ENCODE data around the gene NFKBIZ.
A peak's percentile ranks its signal among the peaks of the same experiment; 100 is the strongest.
"Not testable (repeated sequence)": the region's sequence is repeated elsewhere in the genome, so short reads cannot be mapped to it uniquely, and the experiment has no call there.

Gene NFKBIZ

DNA sequence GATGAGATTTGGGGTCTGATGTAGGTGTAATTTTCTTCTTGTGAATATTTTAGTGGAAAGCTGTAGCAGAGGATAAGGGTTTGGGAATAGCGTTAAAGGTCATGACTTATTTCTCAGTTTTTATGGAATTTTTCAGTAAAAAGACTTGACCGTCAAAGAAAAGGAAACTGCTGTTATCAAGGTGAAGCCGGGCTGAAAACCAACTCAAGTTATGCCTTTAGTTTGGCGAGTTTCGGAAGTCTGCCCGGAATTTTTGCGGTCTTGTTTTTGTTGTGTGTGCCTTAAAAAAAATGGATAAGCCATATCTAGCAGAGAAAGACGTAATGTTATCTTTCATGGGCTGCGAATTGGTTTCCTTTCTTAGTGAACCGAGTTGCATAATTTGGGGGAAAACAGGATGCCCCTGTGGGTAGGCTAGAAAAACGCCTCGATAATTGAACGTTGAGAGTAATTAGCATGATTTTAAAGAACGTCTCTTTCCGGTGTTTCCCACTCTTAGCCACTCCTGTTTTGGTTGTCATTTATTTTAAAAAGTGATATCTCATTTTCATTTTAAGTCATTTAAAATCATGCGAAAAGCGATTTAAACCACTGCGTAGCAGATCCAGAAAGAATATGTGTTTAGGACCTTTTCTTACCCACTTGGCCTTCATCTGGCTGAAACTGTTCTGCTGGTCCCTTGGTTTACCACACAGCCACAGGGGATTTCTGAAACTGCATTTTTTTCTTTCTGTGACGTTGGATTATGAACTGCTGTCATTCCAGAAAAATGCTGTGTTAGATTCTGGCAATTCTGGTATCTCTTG is 1.1 kb downstream of the NFKBIZ start:
- DNase-seq (ENCODE audit: low read depth in 2 of 2) = peak; percentile 28 to 41

DNA sequence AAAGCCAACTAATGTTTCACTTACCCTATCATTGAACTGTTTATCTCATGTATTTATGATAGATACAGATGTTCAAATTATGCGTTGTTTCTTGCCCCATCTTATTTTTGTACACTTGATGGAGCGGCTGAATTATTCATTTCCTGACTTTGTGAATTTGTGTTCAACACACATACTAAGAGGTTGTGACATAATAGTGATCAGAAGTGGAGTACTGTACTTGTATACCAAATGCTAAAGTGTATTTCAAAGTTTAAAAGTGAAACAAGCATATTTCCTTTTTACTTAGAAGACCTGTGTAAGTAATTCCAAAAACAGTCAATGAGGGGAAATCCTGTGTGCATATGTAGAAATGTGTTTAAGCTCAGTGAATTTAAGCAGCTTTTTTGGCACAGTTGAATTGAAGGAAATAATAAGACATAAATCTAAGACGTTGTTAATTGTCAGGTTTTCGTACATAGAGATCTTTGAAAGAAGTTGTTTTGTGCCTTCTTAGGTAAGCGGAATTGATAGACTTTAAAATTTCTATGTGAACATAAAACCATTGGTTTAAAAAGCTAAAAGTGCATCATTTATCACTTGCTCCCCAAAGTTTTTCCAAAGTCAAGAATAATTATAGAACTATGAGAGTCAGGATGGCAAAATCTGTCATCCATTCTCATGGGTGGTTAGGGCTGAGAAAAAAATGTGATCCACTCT is 1.9 kb downstream of the NFKBIZ start:
- DNase-seq (ENCODE audit: low read depth in 2 of 2) = no peak

DNA sequence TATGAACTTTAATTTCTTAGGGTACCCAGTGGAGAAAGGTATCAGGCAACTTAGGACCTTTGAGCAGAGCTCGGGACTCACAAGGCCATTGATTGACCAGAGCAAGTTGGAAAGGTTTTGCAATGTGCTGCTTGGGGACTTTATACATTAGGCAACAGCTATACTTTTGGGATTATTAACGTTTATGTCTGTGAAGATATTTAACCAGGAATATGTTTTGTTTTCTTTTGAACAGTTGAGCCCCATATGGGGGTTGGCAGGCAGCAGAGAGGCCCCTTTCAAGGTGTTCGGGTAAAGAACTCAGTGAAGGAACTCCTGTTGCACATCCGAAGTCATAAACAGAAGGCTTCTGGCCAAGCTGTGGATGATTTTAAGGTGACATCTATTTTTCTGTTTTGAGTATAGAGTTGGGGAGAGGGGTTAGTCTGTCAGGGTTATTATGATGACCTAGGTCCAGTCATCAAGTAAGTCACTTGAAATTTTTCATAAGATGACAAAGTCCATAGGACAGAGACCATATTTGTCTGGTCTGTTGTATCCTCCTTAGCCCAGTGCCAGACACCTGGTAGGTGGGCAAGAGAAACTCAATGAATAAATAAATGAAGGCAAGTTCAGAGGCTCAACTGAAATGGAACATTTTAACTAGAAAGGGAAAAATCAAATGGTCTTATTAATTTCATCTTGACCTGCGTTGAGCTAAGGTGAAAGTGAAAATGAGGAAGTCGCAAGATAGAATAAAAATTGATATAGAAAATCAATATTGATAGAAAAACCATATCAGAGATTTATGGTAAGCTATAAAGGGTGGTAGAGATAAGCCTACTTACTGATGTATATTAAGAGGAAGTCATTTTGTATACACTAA is 2.8 kb downstream of the NFKBIZ start:
- no peak for DNase-seq (ENCODE audit: low read depth in 2 of 2)

DNA sequence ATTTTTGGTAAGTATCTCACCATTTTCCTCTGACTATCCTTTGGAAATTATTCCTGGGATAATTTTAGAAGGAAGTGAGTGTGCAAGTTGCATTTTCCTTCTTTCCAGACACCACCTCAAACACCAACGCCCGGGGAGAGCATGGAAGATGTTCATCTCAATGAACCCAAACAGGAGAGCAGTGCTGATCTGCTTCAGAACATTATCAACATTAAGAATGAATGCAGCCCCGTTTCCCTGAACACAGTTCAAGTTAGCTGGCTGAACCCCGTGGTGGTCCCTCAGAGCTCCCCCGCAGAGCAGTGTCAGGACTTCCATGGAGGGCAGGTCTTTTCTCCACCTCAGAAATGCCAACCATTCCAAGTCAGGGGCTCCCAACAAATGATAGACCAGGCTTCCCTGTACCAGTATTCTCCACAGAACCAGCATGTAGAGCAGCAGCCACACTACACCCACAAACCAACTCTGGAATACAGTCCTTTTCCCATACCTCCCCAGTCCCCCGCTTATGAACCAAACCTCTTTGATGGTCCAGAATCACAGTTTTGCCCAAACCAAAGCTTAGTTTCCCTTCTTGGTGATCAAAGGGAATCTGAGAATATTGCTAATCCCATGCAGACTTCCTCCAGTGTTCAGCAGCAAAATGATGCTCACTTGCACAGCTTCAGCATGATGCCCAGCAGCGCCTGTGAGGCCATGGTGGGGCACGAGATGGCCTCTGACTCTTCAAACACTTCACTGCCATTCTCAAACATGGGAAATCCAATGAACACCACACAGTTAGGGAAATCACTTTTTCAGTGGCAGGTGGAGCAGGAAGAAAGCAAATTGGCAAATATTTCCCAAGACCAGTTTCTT is 3.9 kb downstream of the NFKBIZ start:
- no peak for DNase-seq (ENCODE audit: low read depth in 2 of 2)

DNA sequence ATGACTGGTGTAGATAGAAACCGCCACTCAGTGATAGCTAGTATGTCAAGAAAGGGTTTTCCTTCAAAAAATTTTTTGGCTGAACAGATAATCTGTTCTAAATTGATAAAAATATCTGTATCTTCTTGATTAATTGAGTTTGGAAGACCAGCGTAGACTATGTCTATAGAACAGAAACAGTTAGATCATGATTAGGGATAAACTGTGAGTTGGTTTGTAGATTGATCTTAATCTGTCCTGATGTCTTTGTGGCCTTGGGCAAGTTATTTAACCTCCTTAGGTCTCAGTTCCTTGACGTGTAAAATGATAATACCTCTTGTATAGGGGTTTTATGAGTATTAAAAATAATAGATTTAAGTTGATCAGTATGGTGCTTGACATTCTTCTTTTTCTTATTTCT is 4.7 kb downstream of the NFKBIZ start:
- no peak for DNase-seq (ENCODE audit: low read depth in 2 of 2)

DNA sequence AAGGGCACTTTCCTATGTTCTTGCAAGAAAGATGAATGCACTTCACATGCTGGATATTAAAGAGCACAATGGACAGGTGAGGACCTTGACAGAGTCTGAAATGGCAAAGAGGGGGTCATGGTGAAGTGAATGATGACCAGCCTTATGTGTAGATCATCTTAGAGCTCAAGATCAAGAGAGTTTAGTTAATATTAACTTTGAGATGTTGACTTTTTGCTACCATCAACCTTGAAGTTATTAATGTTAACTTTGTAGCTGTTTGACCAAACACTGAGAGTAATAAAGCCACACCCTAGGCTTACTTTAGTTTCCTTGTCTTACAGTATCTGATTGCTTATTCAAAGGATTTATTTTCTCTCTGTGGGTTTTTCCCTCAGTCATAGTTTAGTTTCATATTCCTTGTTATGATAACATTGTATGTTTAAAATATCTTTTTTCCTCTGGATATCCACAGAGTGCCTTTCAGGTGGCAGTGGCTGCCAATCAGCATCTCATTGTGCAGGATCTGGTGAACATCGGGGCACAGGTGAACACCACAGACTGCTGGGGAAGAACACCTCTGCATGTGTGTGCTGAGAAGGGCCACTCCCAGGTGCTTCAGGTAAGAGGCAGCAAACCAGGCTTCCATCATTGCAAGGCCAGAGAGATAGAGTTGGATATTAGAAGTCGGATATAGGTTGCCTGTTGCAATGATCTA is 5.4 kb downstream of the NFKBIZ start:
- no peak for DNase-seq (ENCODE audit: low read depth in 2 of 2)

DNA sequence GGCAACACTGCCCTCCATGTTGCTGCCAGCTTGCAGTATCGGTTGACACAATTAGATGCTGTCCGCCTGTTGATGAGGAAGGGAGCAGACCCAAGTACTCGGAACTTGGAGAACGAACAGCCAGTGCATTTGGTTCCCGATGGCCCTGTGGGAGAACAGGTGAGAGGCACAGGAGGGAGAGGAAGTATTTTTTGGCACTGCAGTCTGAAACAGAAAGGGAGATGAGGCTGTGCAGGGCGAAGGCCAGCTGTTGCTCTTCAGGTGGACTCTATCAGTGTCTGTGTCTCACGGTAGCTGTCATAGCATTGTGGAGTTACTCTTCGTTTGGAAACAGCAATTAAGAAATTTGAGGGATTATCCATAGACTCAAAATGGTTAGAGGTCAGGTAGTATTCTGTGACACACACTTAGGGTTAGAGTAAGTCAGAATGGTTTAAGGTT is 8.0 kb downstream of the NFKBIZ start:
- DNase-seq (ENCODE audit: low read depth in 2 of 2) = no peak

DNA sequence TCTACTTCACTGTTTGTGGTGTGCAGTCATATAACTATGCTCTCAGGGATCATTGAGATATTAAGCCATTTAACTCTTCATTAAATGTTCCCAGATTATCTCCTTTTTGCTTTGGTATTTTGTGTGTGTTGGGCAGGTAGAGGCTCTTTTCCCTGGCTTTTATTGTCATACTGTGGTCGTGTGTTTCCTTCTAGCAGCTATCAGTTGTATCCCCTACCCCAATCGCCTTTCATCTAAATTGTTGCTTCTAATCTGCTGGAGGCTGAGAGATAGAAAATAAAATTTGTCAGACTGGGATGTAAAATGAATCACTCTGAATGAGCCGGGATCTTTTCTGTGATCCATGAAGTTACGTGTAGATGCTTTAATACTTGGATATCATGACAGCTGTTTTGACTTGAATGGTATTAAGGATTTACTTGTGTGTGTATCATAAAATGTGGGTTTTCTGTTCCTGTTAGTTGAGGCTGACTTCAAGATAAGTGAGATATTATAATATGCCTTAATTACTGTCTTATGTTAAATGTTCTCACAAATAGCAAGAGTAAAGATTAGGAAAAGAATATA is 9.2 kb downstream of the NFKBIZ start:
- DNase-seq (ENCODE audit: low read depth in 2 of 2) = no peak

DNA sequence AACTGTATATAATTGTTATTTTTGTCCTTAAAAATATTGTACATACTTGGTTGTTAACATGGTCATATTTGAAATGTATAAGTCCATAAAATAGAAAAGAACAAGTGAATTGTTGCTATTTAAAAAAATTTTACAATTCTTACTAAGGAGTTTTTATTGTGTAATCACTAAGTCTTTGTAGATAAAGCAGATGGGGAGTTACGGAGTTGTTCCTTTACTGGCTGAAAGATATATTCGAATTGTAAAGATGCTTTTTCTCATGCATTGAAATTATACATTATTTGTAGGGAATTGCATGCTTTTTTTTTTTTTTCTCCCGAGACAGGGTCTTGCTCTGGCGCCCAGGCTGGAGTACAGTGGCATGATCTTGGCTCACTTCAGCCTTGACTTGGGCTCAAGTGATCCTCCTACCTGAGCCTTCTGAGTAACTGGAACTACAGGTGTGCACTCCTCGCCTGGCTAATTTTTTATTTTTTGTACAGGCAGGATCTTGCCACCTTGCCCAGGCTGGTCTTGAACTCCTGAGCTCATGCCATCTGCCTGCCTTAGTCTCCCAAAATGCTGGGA is 10.7 kb downstream of the NFKBIZ start:
- DNase-seq (ENCODE audit: low read depth in 2 of 2) = no peak

DNA sequence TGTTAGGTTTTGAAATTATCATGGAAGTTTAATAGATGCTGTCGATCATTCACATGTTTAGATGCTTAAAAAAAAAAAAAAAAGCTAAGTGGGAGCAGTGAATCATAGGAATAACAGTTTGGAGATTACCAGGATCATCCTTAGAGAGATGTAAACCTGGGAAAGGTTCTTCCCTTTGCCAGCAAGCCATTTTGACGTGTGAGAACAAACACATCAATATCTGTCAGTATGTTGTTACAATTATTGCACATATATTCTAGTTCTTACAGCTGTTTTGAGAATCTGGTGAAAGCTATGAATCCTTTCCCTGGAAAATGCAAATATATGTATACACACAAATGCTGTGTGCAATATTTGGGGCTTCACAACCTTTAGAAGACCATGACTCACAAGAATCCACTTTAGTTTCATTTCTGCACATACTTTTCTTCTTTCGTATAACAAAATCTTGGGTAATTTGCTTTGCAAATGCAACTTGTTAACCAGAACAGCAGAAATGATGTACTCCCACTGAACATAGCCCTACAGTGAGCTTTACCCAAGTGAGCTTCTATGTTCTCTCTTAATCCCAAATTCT is 12.0 kb downstream of the NFKBIZ start:
- DNase-seq (ENCODE audit: low read depth in 2 of 2) = no peak

DNA sequence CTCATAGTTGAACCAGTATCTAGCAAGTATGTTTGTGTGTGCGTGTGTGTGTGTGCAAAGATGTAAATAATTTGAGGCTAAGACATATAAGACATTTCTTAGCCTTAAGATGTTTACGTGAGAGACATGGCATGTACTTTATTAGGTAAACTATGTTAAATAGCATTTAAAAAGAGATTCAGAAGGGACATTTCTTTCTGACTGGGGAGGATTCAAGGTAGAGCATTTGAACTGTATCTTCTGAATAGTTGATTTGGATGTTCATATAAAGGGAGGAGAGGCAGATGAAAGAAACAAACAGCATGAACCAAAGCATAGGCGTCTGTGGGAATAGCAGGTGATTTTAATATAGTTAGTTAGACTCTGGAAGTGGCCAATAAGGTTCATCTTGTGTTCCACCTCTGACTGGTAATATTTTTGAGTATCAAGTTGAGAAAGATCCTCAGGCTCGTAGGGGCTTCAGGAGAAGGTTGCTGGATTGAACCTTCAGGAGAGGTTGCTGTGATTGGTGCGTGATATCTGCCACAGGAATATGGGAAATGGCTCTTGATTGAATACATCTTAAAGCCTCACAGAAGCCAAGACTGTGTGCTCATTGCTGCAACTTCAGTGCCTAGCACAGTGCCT is 12.6 kb downstream of the NFKBIZ start:
- no peak for DNase-seq (ENCODE audit: low read depth in 2 of 2)

DNA sequence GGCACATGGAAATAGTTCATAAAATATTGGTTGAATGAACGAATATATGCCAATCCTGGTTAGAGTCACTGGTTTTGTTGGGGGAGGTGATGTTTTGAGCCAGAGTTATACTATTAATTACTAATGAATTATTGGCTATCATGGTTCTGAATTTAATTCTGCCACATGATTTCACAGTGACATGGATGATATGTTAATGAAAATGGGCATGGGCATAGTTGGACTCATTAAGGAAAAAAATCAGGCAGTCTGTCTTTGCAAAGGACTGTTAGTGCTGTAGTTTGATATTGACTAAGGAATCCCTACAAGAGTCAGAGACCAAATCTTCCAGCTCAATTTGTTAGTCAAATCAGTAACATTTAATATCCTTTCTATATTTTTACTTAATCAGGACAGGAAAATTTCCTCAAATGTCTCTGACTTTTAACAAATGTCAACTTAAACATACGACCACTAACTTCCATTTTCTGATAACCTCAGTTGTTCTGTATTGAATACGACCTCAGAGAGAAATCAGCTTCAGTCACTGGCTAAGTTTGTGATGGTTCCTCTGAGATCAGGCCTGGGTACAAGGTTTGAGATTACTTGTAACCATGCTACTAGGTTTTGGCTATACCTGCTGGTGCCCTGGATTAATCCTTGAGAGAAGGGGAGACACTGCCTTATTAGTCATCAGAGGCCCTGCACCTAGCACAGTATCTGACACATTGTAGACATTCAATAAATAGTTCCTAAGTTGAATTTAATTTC is 13.3 kb downstream of the NFKBIZ start:
- no peak for DNase-seq (ENCODE audit: low read depth in 2 of 2)

DNA sequence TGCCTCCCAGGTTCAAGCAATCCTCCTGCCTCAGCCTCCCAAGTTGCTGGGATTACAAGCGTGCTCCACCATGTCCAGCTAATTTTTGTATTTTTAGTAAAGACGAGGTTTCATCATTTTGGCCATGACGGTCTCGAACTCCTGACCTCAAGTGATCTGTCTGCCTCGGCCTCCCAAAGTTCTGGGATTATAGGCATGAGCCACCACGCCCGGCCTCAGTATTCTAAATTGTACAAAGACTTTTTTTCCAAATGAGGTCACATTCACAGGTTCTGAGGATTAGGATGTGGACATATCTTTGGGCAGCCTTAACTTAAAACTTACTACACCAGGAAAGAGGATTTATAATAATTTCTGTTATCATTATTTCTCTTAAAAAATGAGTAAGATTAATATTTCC is 15.6 kb downstream of the NFKBIZ start:
- not testable (repeated sequence) for DNase-seq (ENCODE audit: low read depth in 2 of 2)

DNA sequence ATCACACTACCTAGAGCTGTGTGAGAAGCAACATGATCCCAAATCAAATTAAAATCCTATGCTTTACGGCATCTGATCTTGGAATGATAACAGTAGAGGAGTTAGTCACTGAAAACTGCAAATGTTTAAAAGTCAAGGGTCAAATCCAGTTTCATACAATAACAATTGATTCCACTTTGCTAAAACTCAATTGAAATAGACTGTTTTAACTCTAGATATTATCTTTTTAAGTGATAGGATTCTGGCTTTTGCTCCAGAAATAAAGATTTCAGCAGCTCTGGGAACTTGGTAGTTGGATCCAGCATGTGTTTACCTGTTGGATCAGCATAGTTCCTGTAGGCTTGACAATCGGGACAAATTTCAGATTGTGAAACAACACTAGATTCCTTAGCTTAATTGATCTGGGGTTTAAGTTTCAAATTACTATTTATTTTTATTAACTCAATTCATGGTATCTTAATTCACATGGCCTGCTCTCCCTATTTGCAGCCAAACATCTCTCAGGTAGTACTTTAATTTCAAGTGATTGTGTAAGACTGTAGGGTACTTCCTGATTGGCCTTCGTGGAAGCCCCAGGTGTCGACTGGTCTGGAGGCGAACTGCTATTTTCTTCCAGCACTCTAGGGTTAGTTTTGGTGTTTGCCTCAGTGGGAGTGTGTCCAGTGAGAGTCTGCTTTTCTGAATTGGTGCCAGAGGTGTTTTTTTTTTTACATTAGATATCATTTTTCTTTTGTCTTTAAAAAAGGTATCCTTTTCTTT is 16.6 kb downstream of the NFKBIZ start:
- no peak for DNase-seq (ENCODE audit: low read depth in 2 of 2)

DNA sequence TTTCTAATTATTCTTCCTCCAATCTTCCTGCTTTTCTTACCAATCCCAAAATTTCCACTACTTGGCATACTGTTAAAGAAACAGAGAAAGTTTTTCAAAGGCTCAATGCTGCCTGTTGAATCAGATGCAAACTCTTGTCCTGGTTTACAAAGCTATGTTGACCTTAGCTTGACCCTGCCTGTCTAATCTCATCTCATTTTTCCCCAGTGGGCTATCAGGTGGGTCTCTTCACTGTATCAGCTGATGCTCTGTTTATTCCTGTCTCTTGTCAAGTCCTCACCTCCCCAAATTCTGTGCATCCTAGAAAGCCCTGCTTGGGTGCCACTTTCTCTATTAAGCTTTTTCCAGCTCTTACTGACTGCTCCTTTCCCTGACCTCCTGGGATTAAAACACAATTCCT is 18.2 kb downstream of the NFKBIZ start:
- no peak for DNase-seq (ENCODE audit: low read depth in 2 of 2)

DNA sequence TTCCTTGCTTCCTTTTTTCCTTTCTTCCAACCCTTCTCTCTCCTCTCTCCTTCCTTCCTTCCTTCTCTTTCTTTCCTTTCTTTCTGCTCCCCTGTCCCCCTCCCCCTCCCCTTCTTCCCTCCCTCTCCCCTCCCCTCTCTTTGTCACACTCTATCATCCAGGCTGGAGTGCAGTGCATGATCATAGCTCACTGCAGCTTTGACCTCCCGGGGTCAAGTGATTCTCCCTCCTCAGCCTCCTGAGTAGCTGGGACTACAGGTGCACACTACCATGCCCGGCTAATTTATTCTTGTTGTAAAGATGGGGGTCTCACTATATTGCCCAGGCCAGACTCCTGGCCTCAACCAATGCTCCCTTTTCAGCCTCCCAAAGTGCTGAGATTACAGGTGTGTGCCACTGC is 18.7 kb downstream of the NFKBIZ start:
- no peak for DNase-seq (ENCODE audit: low read depth in 2 of 2)

DNA sequence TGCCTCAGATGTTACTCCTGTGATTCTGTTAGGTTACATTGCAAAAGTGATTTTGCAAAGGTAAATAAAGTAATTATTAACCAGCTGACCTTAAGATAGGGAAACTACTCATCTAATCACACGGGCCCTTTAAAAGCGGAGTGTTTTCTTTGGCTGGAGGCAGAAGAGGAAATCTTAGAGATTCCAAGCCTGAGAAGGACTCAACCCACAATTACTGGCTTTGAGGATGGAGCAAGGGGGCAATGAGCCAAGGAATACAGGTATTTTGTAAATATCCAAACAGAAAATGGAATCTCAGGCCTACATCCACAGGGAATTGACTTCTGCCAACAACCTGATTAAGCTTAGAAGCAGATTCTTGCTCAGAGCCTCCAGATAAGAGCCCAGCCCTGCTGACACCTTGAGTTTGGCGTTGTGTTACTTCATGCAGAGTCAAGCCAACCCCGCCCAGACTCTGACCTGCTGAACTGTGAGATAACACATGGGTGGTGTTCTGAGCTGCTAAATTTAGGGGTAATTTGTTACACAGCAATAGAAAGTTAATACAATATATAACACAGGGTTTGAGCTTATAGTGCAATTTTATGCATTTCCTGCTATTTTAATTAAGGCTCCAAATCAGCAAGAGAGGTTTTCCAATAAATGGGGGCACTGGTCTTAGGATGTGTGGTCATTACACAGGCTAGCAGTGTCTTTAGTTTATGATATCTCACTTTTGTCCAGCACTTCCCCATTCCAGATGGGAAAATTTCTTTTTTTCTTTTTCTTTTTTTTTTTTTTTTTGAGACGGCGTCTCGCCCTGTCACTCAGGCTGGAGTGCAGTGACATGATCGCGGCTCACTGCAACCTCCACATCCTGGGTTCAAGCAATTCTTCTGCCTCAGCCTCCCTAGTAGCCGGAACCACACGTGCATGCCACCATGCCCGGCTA is 19.5 kb downstream of the NFKBIZ start:
- no peak for DNase-seq (ENCODE audit: low read depth in 2 of 2)

Measured in stimulated activated CD4-positive, alpha-beta T cell treated with anti-CD3 and anti-CD28 coated beads, Interleukin-15, amount 100 ng/mL, for 48 hours (primary cell).